Measurements from ENCODE around the gene NCAPH2.

GRCh38 chr22:50550395-50550794 is 42.4 kb downstream of the NCAPH2 start:
- TF ChIP-seq ZNF274 (IDR thresholded peaks at IDR 0.05; ENCODE audit: low read depth, low read length) (no peak), SUZ12 (IDR thresholded peaks at IDR 0.05; ENCODE audit: extremely low read depth, insufficient read depth, insufficient read length) (no peak)

All from NT2/D1 (cell line).